Stimulated activated memory B cell treated with anti-CD40 and anti-IgM and Interleukin-4, amounts not matched to agents 10 μg/mL and 1 μg/mL and 100 μg/mL, for 72 hours (primary cell): ENCODE measurements around the gene GDF2.

Experiments used
- ATAC-seq: fragments of 150-1000 bp; cut with Tn5 transposase; 2 replicates; pipeline ENCODE4 v1.10.0; 2021
- H3K27ac Mint-ChIP-seq: one replicate; pipeline ENCODE4 v1.8.0; 2022; ENCODE audit warnings: mild to moderate bottlenecking, mixed read lengths
- H3K27me3 Mint-ChIP-seq: one replicate; pipeline ENCODE4 v1.8.0; 2022; ENCODE audit warnings: mixed read lengths
- H3K36me3 Mint-ChIP-seq: one replicate; pipeline ENCODE4 v1.8.0; 2022; ENCODE audit warnings: mixed read lengths
- H3K4me1 Mint-ChIP-seq: one replicate; pipeline ENCODE4 v1.8.0; 2022; ENCODE audit warnings: mixed read lengths
- H3K4me3 Mint-ChIP-seq: one replicate; pipeline ENCODE4 v1.8.0; 2022; ENCODE audit warnings: mild to moderate bottlenecking, moderate library complexity, mixed read lengths
- H3K9me3 Mint-ChIP-seq: one replicate; pipeline ENCODE4 v1.8.0; 2022; ENCODE audit warnings: mixed read lengths

The GDF2 gene

GRCh38 chr10:47348138-47348651 lies 25.9 kb downstream of the GDF2 start, which contains the start of gene RBP3:
Gene RBP3, plus strand, starts transcription at chr10:47348363. Its CDS starts 122 bp downstream, at chr10:47348485.
- Mint-ChIP-seq H3K36me3 (no peaks in the 10 kb centered on the region), H3K27ac (no peak within 1 kb of the TSS), H3K4me3 (no peak within 1 kb of the TSS), H3K4me1 (no peaks in the 10 kb centered on the region), H3K27me3 (no peaks in the 10 kb centered on the region), H3K9me3 (no peaks in the 10 kb centered on the region)
- no peak for ATAC-seq

- H3K4me3 Mint-ChIP-seq: no peak overlapping the region
- H3K27me3 Mint-ChIP-seq: no peaks in the 10 kb centered on the region
- H3K27ac Mint-ChIP-seq: no peak overlapping the region
- ATAC-seq: no peak
- no peaks in the 10 kb centered on the region for H3K9me3 Mint-ChIP-seq
- no peaks in the 10 kb centered on the region for H3K4me1 Mint-ChIP-seq
- no peaks in the 10 kb centered on the region for H3K36me3 Mint-ChIP-seq
Observed at GRCh38 chr10:47348661-47349470, 26.6 kb downstream of the GDF2 start.

GRCh38 chr10:47349516-47349915 lies 27.3 kb downstream of the GDF2 start:
- Mint-ChIP-seq H3K9me3 (no peaks in the 10 kb centered on the region), H3K27me3 (no peaks in the 10 kb centered on the region), H3K4me1 (no peaks in the 10 kb centered on the region), H3K4me3 (no peak overlapping the region), H3K36me3 (no peaks in the 10 kb centered on the region), H3K27ac (no peak overlapping the region)
- no peak for ATAC-seq

GRCh38 chr10:47349941-47350371 lies 27.7 kb downstream of the GDF2 start:
- H3K9me3 Mint-ChIP-seq: no peaks in the 10 kb centered on the region
- no peaks in the 10 kb centered on the region for H3K27me3 Mint-ChIP-seq
- no peak overlapping the region for H3K4me3 Mint-ChIP-seq
- no peaks in the 10 kb centered on the region for H3K36me3 Mint-ChIP-seq
- no peaks in the 10 kb centered on the region for H3K4me1 Mint-ChIP-seq
- H3K27ac Mint-ChIP-seq: no peak overlapping the region
- ATAC-seq: no peak

GRCh38 chr10:47350671-47351640 lies 28.7 kb downstream of the GDF2 start:
- no peak overlapping the region for H3K27ac Mint-ChIP-seq
- ATAC-seq: no peak
- no peaks in the 10 kb centered on the region for H3K36me3 Mint-ChIP-seq
- no peaks in the 10 kb centered on the region for H3K4me1 Mint-ChIP-seq
- no peaks in the 10 kb centered on the region for H3K27me3 Mint-ChIP-seq
- H3K9me3 Mint-ChIP-seq: no peaks in the 10 kb centered on the region
- no peak overlapping the region for H3K4me3 Mint-ChIP-seq

GRCh38 chr10:47351899-47352815 lies 29.9 kb downstream of the GDF2 start:
- Mint-ChIP-seq H3K27ac (no peak overlapping the region), H3K4me3 (no peak overlapping the region), H3K27me3 (no peaks in the 10 kb centered on the region), H3K4me1 (no peaks in the 10 kb centered on the region), H3K9me3 (no peaks in the 10 kb centered on the region), H3K36me3 (no peaks in the 10 kb centered on the region)
- no peak for ATAC-seq

GRCh38 chr10:47353351-47353750 lies 31.1 kb downstream of the GDF2 start:
- no peaks in the 10 kb centered on the region for H3K9me3 Mint-ChIP-seq
- H3K27ac Mint-ChIP-seq: no peak overlapping the region
- H3K4me1 Mint-ChIP-seq: no peaks in the 10 kb centered on the region
- no peaks in the 10 kb centered on the region for H3K27me3 Mint-ChIP-seq
- H3K36me3 Mint-ChIP-seq: no peaks in the 10 kb centered on the region
- ATAC-seq: no peak
- H3K4me3 Mint-ChIP-seq: no peak overlapping the region

GRCh38 chr10:47354165-47354564 lies 31.9 kb downstream of the GDF2 start:
- H3K9me3 Mint-ChIP-seq: no peaks in the 10 kb centered on the region
- no peak for ATAC-seq
- no peaks in the 10 kb centered on the region for H3K36me3 Mint-ChIP-seq
- H3K4me1 Mint-ChIP-seq: no peaks in the 10 kb centered on the region
- H3K27me3 Mint-ChIP-seq: no peaks in the 10 kb centered on the region
- H3K4me3 Mint-ChIP-seq: no peak overlapping the region
- H3K27ac Mint-ChIP-seq: no peak overlapping the region

- Mint-ChIP-seq H3K9me3 (no peaks in the 10 kb centered on the region), H3K36me3 (no peaks in the 10 kb centered on the region), H3K27me3 (no peaks in the 10 kb centered on the region), H3K4me1 (no peaks in the 10 kb centered on the region), H3K27ac (no peak overlapping the region), H3K4me3 (no peak overlapping the region)
- ATAC-seq: no peak
Observed at GRCh38 chr10:47354900-47355299, 32.6 kb downstream of the GDF2 start.

- Mint-ChIP-seq H3K4me3 (no peak overlapping the region), H3K9me3 (no peaks in the 10 kb centered on the region), H3K27me3 (no peaks in the 10 kb centered on the region), H3K36me3 (no peaks in the 10 kb centered on the region), H3K4me1 (no peaks in the 10 kb centered on the region), H3K27ac (no peak overlapping the region)
- ATAC-seq: peak; percentile 3
Observed at GRCh38 chr10:47356708-47357107, 34.5 kb downstream of the GDF2 start.

GRCh38 chr10:47357131-47357582 lies 34.9 kb downstream of the GDF2 start:
- H3K27ac Mint-ChIP-seq: no peak overlapping the region

GRCh38 chr10:47357911-47358310 lies 35.7 kb downstream of the GDF2 start:
- H3K4me3 Mint-ChIP-seq: no peak overlapping the region
- H3K36me3 Mint-ChIP-seq: no peaks in the 10 kb centered on the region
- no peak for ATAC-seq
- no peaks in the 10 kb centered on the region for H3K4me1 Mint-ChIP-seq
- H3K27ac Mint-ChIP-seq: no peak overlapping the region
- H3K27me3 Mint-ChIP-seq: no peaks in the 10 kb centered on the region
- no peaks in the 10 kb centered on the region for H3K9me3 Mint-ChIP-seq

More at GRCh38 chr10:47357131-47357582, 34.9 kb downstream of the GDF2 start:
- ATAC-seq: peak; percentile 27
- Mint-ChIP-seq H3K4me1 (no peaks in the 10 kb centered on the region), H3K27me3 (no peaks in the 10 kb centered on the region), H3K36me3 (no peaks in the 10 kb centered on the region), H3K9me3 (no peaks in the 10 kb centered on the region), H3K4me3 (no peak overlapping the region)

GRCh38 chr10:47358457-47358856 lies 36.2 kb downstream of the GDF2 start:
- Mint-ChIP-seq H3K27me3 (no peaks in the 10 kb centered on the region), H3K4me1 (no peaks in the 10 kb centered on the region), H3K9me3 (no peaks in the 10 kb centered on the region), H3K27ac (no peak overlapping the region), H3K36me3 (no peaks in the 10 kb centered on the region), H3K4me3 (no peak overlapping the region)
- no peak for ATAC-seq

- Mint-ChIP-seq H3K4me1 (no peaks in the 10 kb centered on the region), H3K27ac (no peak overlapping the region), H3K9me3 (no peaks in the 10 kb centered on the region), H3K27me3 (no peaks in the 10 kb centered on the region), H3K4me3 (no peak overlapping the region), H3K36me3 (no peaks in the 10 kb centered on the region)
- ATAC-seq: no peak
Observed at GRCh38 chr10:47359101-47359500, 36.8 kb downstream of the GDF2 start.
